HG03565 (cell line): ENCODE results near the gene ENTR1.

Experiments
- ATAC-seq: cut with Tn5 transposase; IDR thresholded peaks from one replicate; pipeline ENCODE4 v1.9.1; 2021; ENCODE audit warnings: mild to moderate bottlenecking, moderate library complexity; ENCODE audit not compliant: unreplicated experiment

Gene ENTR1

DNA sequence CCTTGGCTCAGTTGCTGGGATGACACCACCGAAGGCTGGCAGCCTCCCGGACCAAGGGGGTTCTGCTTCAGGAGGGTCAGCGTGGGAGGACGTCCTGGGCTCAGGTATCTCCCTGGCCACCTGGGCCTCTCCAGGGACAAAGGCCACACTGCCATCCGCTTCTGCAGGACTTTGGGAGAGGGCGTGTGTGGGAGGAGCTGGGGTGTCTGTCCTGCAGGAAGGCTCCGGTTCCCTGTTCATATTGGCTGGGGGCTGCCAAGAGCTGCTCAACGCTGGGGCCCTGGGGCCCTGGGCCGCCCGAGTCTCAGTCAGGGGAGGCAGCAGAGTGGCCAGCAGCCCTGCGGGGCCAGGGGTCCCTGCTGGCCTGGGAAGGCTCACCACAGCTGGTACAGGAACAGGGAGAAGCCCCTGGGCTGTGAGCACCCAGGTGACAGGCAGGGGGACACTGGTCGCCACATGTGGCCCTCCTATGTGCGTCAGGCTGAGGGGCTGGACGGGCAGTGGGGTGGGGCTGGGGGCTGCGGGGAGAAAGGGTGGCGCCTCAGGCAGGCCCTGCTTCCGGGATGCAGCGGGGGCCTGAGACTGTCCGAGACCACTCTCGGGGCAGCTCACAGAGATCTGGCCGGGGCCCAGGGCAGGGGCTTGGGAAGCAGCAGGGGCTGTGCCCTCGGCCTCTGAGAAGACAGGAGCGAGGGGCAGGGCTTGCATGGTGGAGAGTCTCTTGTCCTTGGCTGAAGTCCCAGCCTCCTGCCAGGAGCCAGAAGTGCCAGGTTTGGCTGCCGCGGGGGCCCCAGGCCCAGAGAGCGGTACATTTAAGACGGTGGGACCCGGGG is 32.0 kb downstream of the ENTR1 start:
- no peak for ATAC-seq

DNA sequence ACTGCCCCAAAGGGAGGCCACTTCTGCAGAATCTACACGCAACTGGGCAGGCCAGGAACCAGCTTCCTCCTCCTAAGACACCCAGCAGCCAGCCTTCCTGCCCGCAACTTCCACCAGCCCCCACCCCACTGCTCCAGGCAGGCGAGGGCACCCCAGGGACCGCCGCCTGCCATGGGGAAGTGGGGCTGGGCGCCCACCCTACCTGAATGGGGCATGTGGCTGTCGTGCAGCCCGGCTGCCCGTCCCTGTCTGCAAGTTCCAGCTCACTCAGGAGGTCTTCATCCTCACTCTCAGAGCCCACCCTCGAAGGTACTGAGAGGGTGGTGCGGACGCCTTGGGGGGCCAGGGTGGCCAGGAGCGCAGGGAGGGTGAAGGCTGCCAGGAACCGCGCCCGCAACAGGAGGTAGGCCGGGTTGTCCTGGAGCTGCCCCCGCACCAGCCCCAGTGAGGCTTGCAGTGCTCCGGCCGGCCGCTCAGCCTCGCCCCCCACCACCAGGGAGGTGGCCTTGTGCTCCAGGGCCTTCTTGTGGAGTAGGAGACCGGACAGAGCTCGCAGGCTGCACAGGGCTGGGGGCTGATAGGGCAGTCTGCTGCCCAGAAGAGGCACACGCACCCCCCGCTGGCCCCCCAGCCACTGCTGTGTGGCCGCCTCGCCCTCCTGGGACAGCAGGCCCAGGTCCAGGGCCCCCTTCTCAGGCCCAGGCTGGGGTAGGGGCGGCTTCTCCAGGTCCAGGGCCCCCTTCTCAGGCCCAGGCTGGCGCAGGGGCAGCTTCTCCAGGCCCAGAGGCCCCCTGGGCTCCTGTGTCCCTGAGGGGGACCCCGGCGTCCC is 32.9 kb downstream of the ENTR1 start:
- no peak for ATAC-seq

DNA sequence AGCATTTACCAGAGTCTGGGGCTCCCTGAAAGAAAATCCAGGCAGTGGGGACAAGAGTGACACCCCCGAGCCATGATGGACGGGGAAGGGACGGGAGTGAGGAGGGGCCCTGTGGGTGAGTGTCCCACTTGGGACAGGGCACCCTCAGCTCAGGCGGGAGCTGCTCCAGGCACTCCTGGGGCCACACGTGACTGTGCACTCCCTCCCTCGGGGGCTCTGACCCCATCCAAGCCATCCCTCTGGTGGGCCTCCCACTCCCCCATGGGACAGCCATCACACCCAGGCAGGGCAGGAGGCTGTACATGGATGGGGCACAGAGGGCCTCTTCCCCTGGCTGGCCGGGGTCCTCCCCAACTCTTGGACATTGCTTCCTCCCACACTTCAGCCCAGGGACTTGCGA is 34.0 kb downstream of the ENTR1 start:
- ATAC-seq = no peak

GRCh38 chr9:136375096-136375495 is 35.3 kb downstream of the ENTR1 start:
- no peak for ATAC-seq

- ATAC-seq = no peak
Observed at GRCh38 chr9:136374183-136374575, 36.2 kb downstream of the ENTR1 start.

GRCh38 chr9:136373300-136374182 is 36.9 kb downstream of the ENTR1 start, which contains the start of gene CARD9:
Gene CARD9, minus strand, starts transcription at chr9:136373669. Its CDS starts 1,591 bp downstream, at chr9:136372078.
- no peak for ATAC-seq

GRCh38 chr9:136372561-136373299 is 37.7 kb downstream of the ENTR1 start:
- ATAC-seq = no peak

- ATAC-seq = no peak
Observed at GRCh38 chr9:136372006-136372405, 38.4 kb downstream of the ENTR1 start.

DNA sequence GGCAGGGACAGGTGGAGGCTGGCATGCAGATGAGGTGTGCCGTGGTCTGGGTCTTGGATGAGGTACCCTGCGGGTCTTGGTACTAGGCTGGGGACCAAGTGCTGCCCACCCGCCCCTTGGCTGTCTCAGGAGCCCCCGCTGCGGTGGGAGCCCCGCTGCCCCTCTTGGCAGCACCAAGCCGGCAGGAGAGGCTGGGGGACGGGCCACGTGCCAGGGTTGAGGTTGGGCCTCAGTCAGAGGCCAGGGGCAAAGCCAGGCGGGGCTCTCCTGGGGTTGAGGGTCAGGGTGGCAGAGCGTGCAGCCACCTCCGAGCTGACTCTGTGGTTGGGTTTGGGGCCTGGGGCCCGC is 38.9 kb downstream of the ENTR1 start:
- ATAC-seq = no peak

GRCh38 chr9:136370687-136371532 is 39.5 kb downstream of the ENTR1 start:
- no peak for ATAC-seq

DNA sequence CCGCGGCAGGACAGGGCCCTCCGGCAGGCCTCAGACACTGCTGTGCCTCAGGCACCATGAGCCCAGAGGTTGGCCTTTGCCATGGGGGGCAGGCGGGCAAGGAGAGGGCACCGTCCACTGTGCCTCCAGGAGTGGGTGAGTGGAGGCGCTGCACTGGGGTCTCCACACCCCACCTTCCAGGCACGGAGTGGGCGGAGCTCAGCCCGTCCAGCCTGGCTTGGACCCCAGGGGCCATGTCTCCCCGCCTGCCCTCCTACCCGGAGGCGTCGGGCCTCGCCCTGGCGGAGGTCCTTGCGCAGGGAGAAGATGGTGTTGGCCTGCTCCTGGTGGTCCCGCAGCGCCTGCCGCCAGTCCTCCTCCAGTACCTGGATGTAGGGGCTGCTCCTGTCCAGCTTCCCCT is 40.4 kb downstream of the ENTR1 start:
- no peak for ATAC-seq

DNA sequence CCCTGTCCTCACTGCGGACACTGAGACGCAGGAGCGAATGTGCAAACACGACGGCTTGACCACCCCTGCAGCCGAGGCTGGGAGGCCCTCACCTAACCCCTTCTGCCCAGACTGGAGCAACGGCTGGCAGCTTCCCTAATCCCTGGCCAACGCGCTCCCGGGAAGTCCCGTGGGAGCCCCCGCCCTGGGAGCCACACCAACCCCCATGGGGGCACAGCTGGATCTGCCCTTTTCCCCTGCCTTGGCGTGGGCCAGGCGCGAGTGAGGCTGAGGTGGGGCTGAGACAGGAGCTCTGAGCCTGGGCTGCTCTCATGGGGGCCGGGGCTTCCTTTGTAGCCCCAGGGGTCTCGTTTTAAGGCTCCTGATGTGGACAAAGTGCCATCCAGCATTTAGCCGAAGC is 42.2 kb downstream of the ENTR1 start:
- ATAC-seq = no peak

GRCh38 chr9:136367296-136368145 is 42.9 kb downstream of the ENTR1 start:
- no peak for ATAC-seq

DNA sequence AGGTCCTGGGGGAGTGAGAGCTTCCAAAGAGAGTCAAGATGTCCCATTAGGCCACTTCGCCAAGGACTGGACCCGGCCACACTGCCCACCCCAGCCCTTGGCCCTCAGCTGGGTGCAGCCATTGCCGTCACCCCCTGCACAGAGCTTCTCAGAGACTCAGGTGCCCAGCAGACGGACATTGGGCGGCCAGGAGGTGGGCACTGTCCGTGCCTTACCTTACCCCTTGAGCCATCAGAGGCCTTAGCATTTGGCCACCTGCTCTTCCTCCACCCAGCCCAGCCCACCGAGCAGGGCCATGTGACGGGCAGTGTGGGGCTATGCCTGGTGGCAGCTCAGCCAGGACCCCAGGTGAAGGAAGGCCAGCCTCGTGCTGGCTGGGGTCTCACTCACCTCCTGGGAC is 43.6 kb downstream of the ENTR1 start:
- ATAC-seq = no peak

DNA sequence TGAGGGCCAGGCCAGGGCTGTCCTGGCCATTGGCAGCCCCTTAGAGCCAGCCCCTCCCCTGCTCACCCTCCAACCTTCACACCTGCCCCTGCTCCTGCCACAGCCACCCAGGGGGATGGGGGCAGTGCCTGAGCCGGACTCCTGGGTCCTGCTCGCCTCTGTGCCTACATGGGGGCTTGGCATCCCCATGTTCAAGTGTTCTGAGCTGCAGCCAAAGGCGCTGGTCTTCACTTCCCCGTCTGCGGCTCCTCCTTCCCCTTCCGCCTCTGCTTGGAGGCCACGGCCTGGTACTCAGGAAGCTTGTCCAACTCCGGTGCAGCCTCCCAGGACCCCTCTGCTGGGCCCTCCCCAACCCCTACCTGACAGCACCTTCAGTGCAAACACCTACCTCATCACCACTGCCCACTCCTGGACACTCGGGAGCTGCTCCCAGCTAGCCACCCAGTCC is 44.6 kb downstream of the ENTR1 start:
- no peak for ATAC-seq

DNA sequence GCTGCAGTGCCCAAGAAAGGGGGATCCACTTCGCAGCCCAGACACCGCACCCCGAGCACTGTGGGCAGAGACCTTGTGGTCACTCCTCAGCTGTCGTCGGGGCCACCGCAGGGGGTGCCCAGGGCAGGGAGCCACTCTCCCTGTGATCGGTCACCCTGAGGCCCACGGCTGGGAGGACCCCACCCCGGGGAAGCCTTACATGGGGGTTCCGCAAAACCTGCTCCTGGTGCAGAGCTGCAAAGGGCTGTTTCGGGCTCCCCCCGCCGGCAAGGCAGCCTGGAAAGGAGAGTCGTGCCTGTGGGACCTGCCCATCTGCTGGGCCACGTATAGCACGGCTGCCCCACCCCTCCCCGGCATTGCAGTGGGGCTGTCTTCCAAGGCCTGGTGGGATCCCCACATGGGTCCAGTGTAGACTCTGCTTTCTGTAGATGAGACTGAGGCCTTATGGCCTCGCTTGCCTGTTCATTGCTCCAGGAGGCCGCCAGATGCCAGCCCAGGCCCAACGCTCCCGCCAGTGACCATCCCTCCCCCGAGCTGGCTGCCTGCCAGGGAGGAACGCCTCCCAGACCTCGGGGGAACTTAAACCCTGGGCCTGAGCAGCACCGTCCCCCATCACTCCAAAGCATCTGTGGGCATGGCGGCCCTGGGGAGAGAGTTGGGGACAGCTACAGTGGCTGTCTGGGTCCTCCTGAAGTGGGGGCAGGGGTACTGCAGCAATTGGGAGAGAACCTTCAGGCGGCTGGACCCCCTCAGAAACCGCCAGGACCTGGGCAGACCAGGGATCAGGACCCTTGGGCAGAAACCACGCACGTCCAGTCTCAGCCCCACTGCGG is 45.3 kb downstream of the ENTR1 start:
- no peak for ATAC-seq

- no peak for ATAC-seq
Observed at GRCh38 chr9:136363949-136364748, 46.3 kb downstream of the ENTR1 start.
